ENCODE data around the gene ELMOD3.

DNA sequence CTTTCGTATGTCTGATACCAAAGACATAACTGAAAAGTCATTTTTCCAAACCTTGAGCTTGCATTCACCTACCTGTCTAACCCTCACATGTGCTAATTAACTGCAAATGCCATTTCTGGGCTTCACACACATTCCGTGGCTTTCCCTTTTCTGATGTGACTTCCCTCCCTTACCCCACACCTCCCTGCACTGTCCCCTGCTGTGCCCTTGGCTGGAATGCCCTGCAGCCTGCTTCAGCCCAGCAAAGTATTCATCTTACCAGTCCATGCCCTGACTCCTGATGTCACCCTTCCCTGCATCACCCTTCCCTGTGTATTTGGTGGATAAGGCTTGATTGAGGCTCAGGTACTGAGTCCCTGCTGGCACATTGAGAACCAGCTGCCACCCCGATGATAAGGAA lies 12.4 kb upstream of the ELMOD3 start:
- no peak for TF ChIP-seq JUN (IDR thresholded peaks at IDR 0.05; ENCODE audit: low read depth, low read length)
- no peak for TF ChIP-seq TAF1 (IDR thresholded peaks at IDR 0.05; ENCODE audit: low read depth, low read length)
- no peak for TF ChIP-seq ZNF274 (IDR thresholded peaks at IDR 0.05; ENCODE audit: borderline replicate concordance, extremely low read depth, low read length)
- TF ChIP-seq EP300 (IDR thresholded peaks at IDR 0.05; ENCODE audit: borderline replicate concordance in 1 of 2, low read depth in 2 of 2, low read length in 2 of 2), result no peak
- TF ChIP-seq EZH2 (IDR thresholded peaks at IDR 0.05; ENCODE audit: low read depth, low read length, severe bottlenecking), result no peak
- no peak for TF ChIP-seq CTCF (IDR thresholded peaks at IDR 0.05; ENCODE audit: control extremely low read depth in 1 of 3, insufficient read depth in 1 of 3, low read depth in 1 of 3, low read length in 3 of 3)
- TF ChIP-seq PHF8 (conservative IDR thresholded peaks at IDR 0.05; ENCODE audit: low read depth, low read length), result no peak
- no peak for TF ChIP-seq BRCA1 (IDR thresholded peaks at IDR 0.05; ENCODE audit: low read depth, low read length)
- no peak for TF ChIP-seq SP1 (IDR thresholded peaks at IDR 0.05; ENCODE audit: low read depth, low read length)
- TF ChIP-seq, protein P1, sequence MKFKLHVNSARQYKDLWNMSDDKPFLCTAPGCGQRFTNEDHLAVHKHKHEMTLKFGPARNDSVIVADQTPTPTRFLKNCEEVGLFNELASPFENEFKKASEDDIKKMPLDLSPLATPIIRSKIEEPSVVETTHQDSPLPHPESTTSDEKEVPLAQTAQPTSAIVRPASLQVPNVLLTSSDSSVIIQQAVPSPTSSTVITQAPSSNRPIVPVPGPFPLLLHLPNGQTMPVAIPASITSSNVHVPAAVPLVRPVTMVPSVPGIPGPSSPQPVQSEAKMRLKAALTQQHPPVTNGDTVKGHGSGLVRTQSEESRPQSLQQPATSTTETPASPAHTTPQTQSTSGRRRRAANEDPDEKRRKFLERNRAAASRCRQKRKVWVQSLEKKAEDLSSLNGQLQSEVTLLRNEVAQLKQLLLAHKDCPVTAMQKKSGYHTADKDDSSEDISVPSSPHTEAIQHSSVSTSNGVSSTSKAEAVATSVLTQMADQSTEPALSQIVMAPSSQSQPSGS (IDR thresholded peaks at IDR 0.05; ENCODE audit: low read length), result no peak
- TF ChIP-seq RAD21 (IDR thresholded peaks at IDR 0.05 in 1 of 2, conservative IDR thresholded peaks at IDR 0.05 in 1 of 2; ENCODE audit: low read depth in 2 of 2, low read length in 2 of 2), result no peak

Measured in H1 (cell line).